ENCODE data around the gene TSGA10. TPM values are rescaled to one million over a fixed set of nuclear protein-coding genes. Genes with fewer than 3 reads are reported as not detected.

The TSGA10 gene
- total and polyA plus RNA-seq, 4 donors = 1.5 to 9.4 (median 3.6) TPM

DNA sequence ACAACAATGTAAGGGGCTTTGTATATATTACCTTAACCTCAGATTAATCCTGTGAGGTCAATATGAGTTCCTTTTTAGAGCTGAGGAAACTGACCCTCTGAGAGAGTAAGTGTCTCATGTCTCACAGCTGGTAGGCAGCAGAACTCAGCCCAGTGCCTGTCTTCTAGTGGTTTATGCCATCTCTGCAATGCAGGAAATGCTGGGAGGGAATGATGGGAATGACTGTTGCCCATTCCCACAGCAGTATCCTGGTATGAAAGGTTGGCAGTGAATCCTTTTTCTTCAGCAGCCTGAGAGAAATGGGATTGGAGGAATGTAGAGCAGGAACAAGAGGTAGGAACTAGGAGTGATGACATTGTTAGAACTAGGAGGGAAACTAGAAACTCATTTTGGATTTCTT lies 32.3 kb upstream of the TSGA10 start:
- no peak for DNase-seq
- Histone ChIP-seq H3K36me3 (ENCODE audit: control insufficient read depth in 1 of 2, insufficient read depth in 2 of 2, low read length in 1 of 2) (peaks cover 0 to 2% of the 10 kb centered on the region in 2 donors), H3K4me3 (ENCODE audit: low read length in 2 of 2) (no peak overlapping the region), H3K4me1 (ENCODE audit: control insufficient read depth in 1 of 2, insufficient read depth in 2 of 2, low read length in 2 of 2) (peaks cover 0 to 2% of the 10 kb centered on the region in 2 donors), H3K27ac (ENCODE audit: low read depth in 1 of 2, low read length in 2 of 2) (no peak overlapping the region), H3K9me3 (ENCODE audit: control insufficient read depth, low read length) (no peaks in the 10 kb centered on the region), H3K27me3 (ENCODE audit: control insufficient read depth in 1 of 2, insufficient read depth in 2 of 2, low read length in 1 of 2) (no peaks in the 10 kb centered on the region)
- no peak for ATAC-seq (ENCODE audit: low FRiP score)
- intact Hi-C loops (cut with DNase I) = loop anchor here in 1 of 2 donors (10.0 kb wide), 1 partner anchor 138 kb away; no protein-coding TSS in a partner anchor

DNA sequence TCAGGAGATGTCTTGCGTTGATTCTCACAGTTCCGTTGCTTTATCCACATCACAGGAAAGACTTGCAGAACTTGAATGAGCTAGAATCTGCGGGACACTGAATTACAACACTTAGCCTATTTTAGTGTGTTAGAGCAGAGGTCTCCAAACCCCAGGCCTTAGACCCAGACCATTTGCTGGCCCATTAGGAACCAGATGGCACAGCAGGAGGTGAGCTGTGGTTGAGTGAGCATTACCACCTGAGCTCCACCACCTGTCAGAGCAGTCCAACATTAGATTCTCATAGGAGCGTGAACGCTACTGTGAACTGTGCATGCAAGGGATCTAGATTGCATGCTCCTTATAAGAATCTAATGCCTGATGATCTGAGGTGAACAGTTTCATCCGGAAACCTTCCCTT lies 30.1 kb upstream of the TSGA10 start:
- 60 to 63% methylated on average over 6 of the region's 6 CpGs for WGBS, 2 donors

DNA sequence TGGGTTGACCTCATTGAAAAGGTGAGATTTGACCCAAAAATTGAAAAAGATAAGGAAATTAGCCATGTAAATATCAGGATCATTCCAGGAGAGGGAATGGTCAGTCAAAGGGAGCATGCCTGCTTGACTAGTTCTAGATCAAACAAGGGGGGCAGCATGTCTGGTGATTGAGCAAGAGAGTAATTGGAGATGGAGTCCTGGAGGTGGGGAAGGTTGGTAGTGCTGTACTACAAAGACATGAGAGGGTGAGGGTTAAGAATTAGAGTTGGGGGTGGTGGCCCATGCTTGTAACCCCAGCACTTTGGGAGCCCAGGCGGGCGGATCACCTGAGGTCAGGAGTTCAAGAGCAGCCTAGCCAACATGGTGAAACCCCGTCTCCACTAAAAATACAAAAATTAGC lies 28.3 kb upstream of the TSGA10 start:
- no peak for ATAC-seq (ENCODE audit: low FRiP score)
- peaks cover 0 to 2% of the 10 kb centered on the region in 2 donors for H3K36me3 ChIP-seq (ENCODE audit: control insufficient read depth in 1 of 2, insufficient read depth in 2 of 2, low read length in 1 of 2)
- WGBS, 2 donors = 89 to 98% methylated on average over 3 of the region's 3 CpGs
- no peak for DNase-seq
- intact Hi-C loops (cut with DNase I) = loop anchor here (5.0 to 10.0 kb wide), 3 partner anchors 142 to 309 kb away; partner anchors contain the start of genes EIF5B (in 1 of the 2), REV1 (in 1 of the 2) and TXNDC9 (in 1 of the 2)
- H3K4me1 ChIP-seq (ENCODE audit: control insufficient read depth in 1 of 2, insufficient read depth in 2 of 2, low read length in 2 of 2) = peaks cover 0 to 5% of the 10 kb centered on the region in 2 donors
- no peaks in the 10 kb centered on the region for H3K27me3 ChIP-seq (ENCODE audit: control insufficient read depth in 1 of 2, insufficient read depth in 2 of 2, low read length in 1 of 2)
- H3K27ac ChIP-seq (ENCODE audit: low read depth in 1 of 2, low read length in 2 of 2) = no peak overlapping the region
- H3K4me3 ChIP-seq (ENCODE audit: low read length in 2 of 2) = no peak overlapping the region
- H3K9me3 ChIP-seq (ENCODE audit: control insufficient read depth, low read length) = no peaks in the 10 kb centered on the region

More for the DNA sequence above, 30.1 kb upstream of the TSGA10 start:
- intact Hi-C loops (cut with DNase I) = loop anchor here (5.0 to 10.0 kb wide), 3 partner anchors 140 to 307 kb away; partner anchors contain the start of genes EIF5B (in 1 of the 2), REV1 (in 1 of the 2) and TXNDC9 (in 1 of the 2)
- Histone ChIP-seq H3K27ac (ENCODE audit: low read depth in 1 of 2, low read length in 2 of 2) (no peak overlapping the region), H3K9me3 (ENCODE audit: control insufficient read depth, low read length) (no peaks in the 10 kb centered on the region), H3K27me3 (ENCODE audit: control insufficient read depth in 1 of 2, insufficient read depth in 2 of 2, low read length in 1 of 2) (no peaks in the 10 kb centered on the region), H3K4me1 (ENCODE audit: control insufficient read depth in 1 of 2, insufficient read depth in 2 of 2, low read length in 2 of 2) (peaks cover 0 to 5% of the 10 kb centered on the region in 2 donors), H3K36me3 (ENCODE audit: control insufficient read depth in 1 of 2, insufficient read depth in 2 of 2, low read length in 1 of 2) (peaks cover 0 to 2% of the 10 kb centered on the region in 2 donors), H3K4me3 (ENCODE audit: low read length in 2 of 2) (no peak overlapping the region)
- DNase-seq = no peak
- ATAC-seq (ENCODE audit: low FRiP score) = no peak

DNA sequence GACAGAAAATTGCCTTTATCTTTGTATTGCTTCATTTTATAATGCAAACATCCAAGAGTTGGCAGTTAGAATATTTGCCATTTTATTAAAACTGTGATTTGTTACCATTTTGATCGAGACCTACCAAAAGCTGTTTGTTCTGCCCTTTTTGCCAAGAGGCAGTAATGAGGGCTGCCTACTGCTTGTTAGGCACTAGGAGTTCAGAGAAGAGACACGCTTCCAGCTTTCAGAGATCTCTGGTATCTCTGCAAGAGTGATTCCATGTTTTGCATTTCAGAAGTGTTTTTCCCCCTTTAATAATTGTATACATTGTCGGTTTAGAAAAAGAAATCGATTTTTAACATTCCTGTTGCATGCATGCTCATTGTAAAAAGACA lies 26.9 kb upstream of the TSGA10 start:
- Histone ChIP-seq H3K9me3 (ENCODE audit: control insufficient read depth, low read length) (no peaks in the 10 kb centered on the region), H3K27me3 (ENCODE audit: control insufficient read depth in 1 of 2, insufficient read depth in 2 of 2, low read length in 1 of 2) (no peaks in the 10 kb centered on the region), H3K4me3 (ENCODE audit: low read length in 2 of 2) (peak overlapping the region; percentile 96 to 100), H3K36me3 (ENCODE audit: control insufficient read depth in 1 of 2, insufficient read depth in 2 of 2, low read length in 1 of 2) (no peaks in the 10 kb centered on the region), H3K4me1 (ENCODE audit: control insufficient read depth in 1 of 2, insufficient read depth in 2 of 2, low read length in 2 of 2) (peaks cover 0 to 5% of the 10 kb centered on the region in 2 donors), H3K27ac (ENCODE audit: low read depth in 1 of 2, low read length in 2 of 2) (no peak overlapping the region)
- intact Hi-C loops (cut with DNase I) = loop anchor here (5.0 to 10.0 kb wide), 3 partner anchors 143 to 311 kb away; partner anchors contain the start of genes EIF5B (in 1 of the 2), REV1 (in 1 of the 2) and TXNDC9 (in 1 of the 2)
- WGBS, 2 donors = 2 to 4% methylated on average over 4 of the region's 4 CpGs
- ATAC-seq (ENCODE audit: low FRiP score) (no peak), DNase-seq (no peak)

DNA sequence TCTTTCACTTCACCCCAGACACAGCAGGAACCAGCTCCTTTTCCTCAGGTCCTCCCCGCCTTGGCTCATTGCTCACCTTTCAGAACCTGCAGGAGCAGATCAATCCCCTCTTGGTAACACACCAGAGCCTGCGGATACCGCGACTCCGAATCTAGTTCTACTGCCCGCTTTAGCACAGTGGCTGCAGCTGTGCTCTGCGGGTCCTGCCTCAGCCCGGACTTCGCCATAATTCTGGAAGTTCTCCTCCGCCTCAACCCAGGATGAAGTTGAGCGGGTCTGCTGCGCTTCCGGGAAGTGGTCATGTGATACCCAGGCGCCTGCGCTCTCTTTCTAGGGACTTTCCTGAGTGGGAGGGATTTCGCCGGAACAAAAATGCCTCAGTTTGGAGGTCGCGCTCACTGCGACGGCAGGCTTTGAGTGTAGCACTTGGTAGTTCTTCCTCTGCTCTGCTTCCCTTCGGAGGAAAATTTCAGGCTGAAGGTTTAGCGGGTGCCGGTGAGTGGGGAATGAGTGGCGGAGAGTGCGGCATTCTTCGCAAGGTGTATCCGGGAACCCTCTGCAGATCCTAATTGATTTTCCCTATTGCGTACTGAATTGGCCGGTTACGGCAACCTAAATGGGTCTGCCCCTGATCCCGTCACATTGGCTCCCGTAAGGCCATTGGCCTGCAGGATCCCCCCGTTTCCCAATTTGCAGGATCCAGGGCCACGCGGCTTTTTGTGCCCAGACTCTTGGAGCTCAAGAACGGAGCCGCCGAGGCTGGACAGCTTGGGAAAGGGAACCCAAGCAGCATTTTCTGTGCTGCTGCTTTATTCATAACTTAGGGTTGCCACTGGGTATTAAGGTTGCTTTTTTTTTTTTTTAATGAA lies 26.2 kb upstream of the TSGA10 start, which contains the start of the genes MITD1 and MRPL30:
Gene MITD1 (minus strand): TSS at position 304 of the 869 bp plus-strand sequence. CDS start 77 bp downstream, at position 227.
Gene MRPL30 (plus strand): TSS at position 430 of the 869 bp plus-strand sequence. CDS start 5,020 bp downstream, outside the sequence.
- no peaks in the 10 kb centered on the region for H3K27me3 ChIP-seq (ENCODE audit: control insufficient read depth in 1 of 2, insufficient read depth in 2 of 2, low read length in 1 of 2)
- intact Hi-C loops (cut with DNase I) = loop anchor here (5.0 to 10.0 kb wide), 3 partner anchors 144 to 311 kb away; partner anchors contain the start of genes EIF5B (in 1 of the 2), REV1 (in 1 of the 2) and TXNDC9 (in 1 of the 2)
- ATAC-seq (ENCODE audit: low FRiP score) = peak; percentile 97
- peak within 1 kb of the TSS in 1 of 2 donors; percentile 65 for H3K27ac ChIP-seq (ENCODE audit: low read depth in 1 of 2, low read length in 2 of 2)
- H3K4me3 ChIP-seq (ENCODE audit: low read length in 2 of 2) = peak within 1 kb of the TSS; percentile 96 to 100
- no peaks in the 10 kb centered on the region for H3K36me3 ChIP-seq (ENCODE audit: control insufficient read depth in 1 of 2, insufficient read depth in 2 of 2, low read length in 1 of 2)
- peaks cover 0 to 5% of the 10 kb centered on the region in 2 donors for H3K4me1 ChIP-seq (ENCODE audit: control insufficient read depth in 1 of 2, insufficient read depth in 2 of 2, low read length in 2 of 2)
- H3K9me3 ChIP-seq (ENCODE audit: control insufficient read depth, low read length) = no peaks in the 10 kb centered on the region
- DNase-seq = peak; percentile 95 to 96
- 0 to 1% methylated on average over 39 of the region's 39 CpGs for WGBS, 2 donors

DNA sequence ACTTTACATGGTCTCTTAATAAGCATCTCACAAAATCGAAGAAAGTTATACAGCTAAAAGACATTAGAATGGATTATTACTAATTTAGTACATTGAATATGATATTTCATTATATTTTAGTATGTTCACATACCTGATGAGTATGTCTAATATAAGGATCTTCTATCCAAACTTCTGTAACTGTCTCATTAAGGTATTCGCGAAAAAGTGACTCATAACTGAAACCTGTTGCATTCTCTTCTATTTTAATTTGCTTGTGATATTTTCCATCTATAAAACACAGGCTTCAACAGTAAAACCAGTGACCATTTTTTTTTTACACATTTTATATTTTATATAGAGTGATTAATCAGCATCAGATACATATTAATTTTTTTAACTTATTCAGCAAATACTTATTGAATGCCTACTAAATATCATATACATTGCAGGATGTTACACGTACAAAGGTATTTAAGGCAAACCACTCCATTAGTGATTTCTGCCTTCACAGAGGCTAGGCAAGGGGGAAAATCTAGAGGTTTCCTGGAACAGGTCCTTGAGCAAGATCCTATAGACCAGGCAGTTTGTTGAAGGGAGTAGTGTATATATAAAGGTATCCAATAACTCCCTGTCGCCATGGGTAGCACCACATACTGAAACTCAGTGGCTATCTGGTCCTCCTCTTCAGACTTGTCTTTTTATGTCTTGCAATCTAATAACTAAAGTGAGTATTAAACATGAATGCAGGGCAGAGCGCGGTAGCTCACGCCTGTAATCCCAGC lies 16.8 kb upstream of the TSGA10 start:
- WGBS, 2 donors = 95 to 96% methylated on average over 8 of the region's 8 CpGs
- intact Hi-C loops (cut with DNase I) = no loop called here
- Histone ChIP-seq H3K9me3 (ENCODE audit: control insufficient read depth, low read length) (no peaks in the 10 kb centered on the region), H3K27ac (ENCODE audit: low read depth in 1 of 2, low read length in 2 of 2) (no peak overlapping the region), H3K4me3 (ENCODE audit: low read length in 2 of 2) (no peak overlapping the region), H3K36me3 (ENCODE audit: control insufficient read depth in 1 of 2, insufficient read depth in 2 of 2, low read length in 1 of 2) (peaks cover 0 to 3% of the 10 kb centered on the region in 2 donors), H3K4me1 (ENCODE audit: control insufficient read depth in 1 of 2, insufficient read depth in 2 of 2, low read length in 2 of 2) (no peaks in the 10 kb centered on the region), H3K27me3 (ENCODE audit: control insufficient read depth in 1 of 2, insufficient read depth in 2 of 2, low read length in 1 of 2) (no peaks in the 10 kb centered on the region)
- DNase-seq (no peak), ATAC-seq (ENCODE audit: low FRiP score) (no peak)

DNA sequence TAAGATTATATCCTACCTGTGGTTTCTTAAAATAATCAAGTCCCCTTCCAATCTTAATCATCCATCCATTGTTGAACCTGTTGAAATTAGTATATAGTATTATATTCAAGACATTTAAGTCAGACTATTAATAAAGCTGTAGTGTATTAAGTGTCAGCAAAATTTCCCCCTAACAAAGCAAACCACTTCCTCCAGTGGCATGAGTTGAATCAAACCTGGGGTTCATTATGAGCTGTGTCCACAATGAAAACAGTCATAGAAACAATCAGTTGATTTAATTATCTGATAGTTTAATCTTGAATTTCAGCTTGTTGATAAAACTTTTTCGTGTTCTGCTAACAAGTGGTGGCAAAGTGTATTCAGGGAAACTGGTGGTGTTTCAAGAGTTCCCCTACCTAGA lies 14.8 kb upstream of the TSGA10 start:
- no peak overlapping the region for H3K27ac ChIP-seq (ENCODE audit: low read depth in 1 of 2, low read length in 2 of 2)
- no peaks in the 10 kb centered on the region for H3K9me3 ChIP-seq (ENCODE audit: control insufficient read depth, low read length)
- ATAC-seq (ENCODE audit: low FRiP score) (no peak), DNase-seq (no peak)
- peaks cover 0 to 3% of the 10 kb centered on the region in 2 donors for H3K36me3 ChIP-seq (ENCODE audit: control insufficient read depth in 1 of 2, insufficient read depth in 2 of 2, low read length in 1 of 2)
- 77 to 81% methylated on average over 1 of the region's 1 CpG for WGBS, 2 donors
- H3K4me1 ChIP-seq (ENCODE audit: control insufficient read depth in 1 of 2, insufficient read depth in 2 of 2, low read length in 2 of 2) = no peaks in the 10 kb centered on the region
- H3K27me3 ChIP-seq (ENCODE audit: control insufficient read depth in 1 of 2, insufficient read depth in 2 of 2, low read length in 1 of 2) = no peaks in the 10 kb centered on the region
- intact Hi-C loops (cut with DNase I) = no loop called here
- no peak overlapping the region for H3K4me3 ChIP-seq (ENCODE audit: low read length in 2 of 2)

DNA sequence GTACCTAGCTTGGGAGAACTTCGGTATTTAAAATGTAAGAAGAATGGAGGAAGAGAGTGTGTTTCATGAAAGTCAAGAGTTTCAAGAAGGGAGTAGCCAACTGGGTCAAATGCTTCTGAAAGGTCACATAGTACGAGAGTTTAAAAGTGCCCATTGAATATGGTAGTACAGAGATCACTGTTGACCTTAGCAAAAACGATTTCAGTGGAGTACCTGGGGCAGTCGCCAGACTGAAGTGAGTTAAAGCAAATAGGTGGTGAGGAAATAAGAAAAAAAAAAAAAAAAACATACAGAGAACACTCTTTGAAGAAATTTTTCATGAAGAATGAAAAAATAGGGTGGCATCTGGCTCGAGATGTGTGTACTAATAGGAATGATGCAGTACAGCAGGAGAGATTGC lies 11.5 kb upstream of the TSGA10 start:
- WGBS, 2 donors = 87 to 91% methylated on average over 5 of the region's 5 CpGs
- DNase-seq (no peak), ATAC-seq (ENCODE audit: low FRiP score) (no peak)
- Histone ChIP-seq H3K27me3 (ENCODE audit: control insufficient read depth in 1 of 2, insufficient read depth in 2 of 2, low read length in 1 of 2) (no peaks in the 10 kb centered on the region), H3K9me3 (ENCODE audit: control insufficient read depth, low read length) (no peaks in the 10 kb centered on the region), H3K4me3 (ENCODE audit: low read length in 2 of 2) (no peak overlapping the region), H3K27ac (ENCODE audit: low read depth in 1 of 2, low read length in 2 of 2) (no peak overlapping the region), H3K4me1 (ENCODE audit: control insufficient read depth in 1 of 2, insufficient read depth in 2 of 2, low read length in 2 of 2) (no peaks in the 10 kb centered on the region), H3K36me3 (ENCODE audit: control insufficient read depth in 1 of 2, insufficient read depth in 2 of 2, low read length in 1 of 2) (peaks cover 0 to 5% of the 10 kb centered on the region in 2 donors)
- intact Hi-C loops (cut with DNase I) = no loop called here

Measured in aorta (tissue), 5 donors.